H1 (cell line): ENCODE measurements around the gene CACNA2D3. TPM values are rescaled to one million over a fixed set of nuclear protein-coding genes. Genes with fewer than 3 reads are reported as not detected.

Experiments used
- CTCF ChIA-PET: fragments of 300-600 bp; sonication (Branson Sonifier 250); formaldehyde crosslinking; loops from one replicate; lab custom pipeline; 2021; ENCODE audit not compliant: partially characterized antibody; lab: Charles Lee
- POLR2A ChIA-PET: fragments of 300-600 bp; sonication (Branson Sonifier 250); formaldehyde crosslinking; loops from one replicate; lab custom pipeline; 2021; ENCODE audit warnings: inconsistent platforms; ENCODE audit not compliant: partially characterized antibody; lab: Charles Lee
- DNase-seq, 2 experiments: peaks; one replicate each; pipeline versions ENCODE4 v3.0.0 to v3.0.0-alpha.2; 2010 to 2022; ENCODE audit warnings: low spot score in 2 of 2, low read depth in 1 of 2, mixed read lengths in 1 of 2
- FAIRE-seq: peaks from 2 replicates; lab custom pipeline; 2011; peaks lifted over from hg19 to GRCh38; lab: Jason Lieb, UNC
- H2AFZ ChIP-seq: 2 replicates; pipeline ENCODE4 v1.8.1; 2012; ENCODE audit warnings: low read length, inconsistent platforms
- H2AK5ac ChIP-seq: 2 replicates; pipeline ENCODE4 v1.6.1; 2013; ENCODE audit warnings: low read depth, low read length
- H2BK120ac ChIP-seq: replicated peaks from 2 replicates; pipeline ENCODE3; 2013; ENCODE audit warnings: low read depth, low read length, inconsistent platforms
- H2BK12ac ChIP-seq: 2 replicates; pipeline ENCODE4 v1.6.1; 2013; ENCODE audit warnings: low read depth, low read length
- H2BK15ac ChIP-seq: 2 replicates; pipeline ENCODE4 v1.6.1; 2013; ENCODE audit warnings: low read length
- H2BK20ac ChIP-seq: 2 replicates; pipeline ENCODE4 v1.6.1; 2013; ENCODE audit warnings: low read length
- H2BK5ac ChIP-seq: 2 replicates; pipeline ENCODE4 v1.6.1; 2013; ENCODE audit warnings: low read depth, low read length
- H3K14ac ChIP-seq: 2 replicates; pipeline ENCODE4 v1.6.1; 2013; ENCODE audit warnings: inconsistent platforms; ENCODE audit not compliant: insufficient read length
- H3K18ac ChIP-seq: 2 replicates; pipeline ENCODE4 v1.6.1; 2013; ENCODE audit warnings: low read length; ENCODE audit errors: extremely low read depth
- H3K23ac ChIP-seq: 2 replicates; pipeline ENCODE4 v1.6.1; 2013; ENCODE audit warnings: inconsistent platforms; ENCODE audit not compliant: insufficient read length
- H3K23me2 ChIP-seq: 2 replicates; pipeline ENCODE4 v1.6.1; 2013; ENCODE audit warnings: low read depth, low read length
- H3K27ac ChIP-seq: 2 replicates; pipeline ENCODE4 v1.6.1; 2011; ENCODE audit warnings: low read depth, low read length, inconsistent platforms
- H3K27me3 ChIP-seq, 4 experiments: replicated peaks in 1 of 4; 1 replicate in 1 of 4; 2 replicates in 3 of 4; pipeline versions ENCODE4 v1.6.1 to v1.8.1; 2011 to 2013; ENCODE audit warnings: low read length in 3 of 4, mild to moderate bottlenecking in 3 of 4, inconsistent platforms in 2 of 4, mixed read lengths in 2 of 4, moderate library complexity in 1 of 4; ENCODE audit not compliant: control insufficient read depth in 3 of 4, insufficient read depth in 3 of 4; ENCODE audit errors: extremely low read depth in 1 of 4
- H3K36me3 ChIP-seq, 4 experiments: 2 replicates each; pipeline versions ENCODE4 v1.6.1 to v1.8.1; 2011 to 2013; ENCODE audit warnings: mild to moderate bottlenecking in 4 of 4, low read length in 3 of 4, moderate library complexity in 2 of 4, control low read depth in 1 of 4, inconsistent platforms in 1 of 4; ENCODE audit not compliant: insufficient read depth in 4 of 4, control insufficient read depth in 2 of 4
- H3K4ac ChIP-seq: replicated peaks from 2 replicates; pipeline ENCODE3; 2013; ENCODE audit warnings: low read length, low read depth, mixed read lengths, inconsistent platforms; ENCODE audit not compliant: insufficient read length
- H3K4me1 ChIP-seq, 4 experiments: replicated peaks in 1 of 4; 1 replicate in 1 of 4; 2 replicates in 3 of 4; pipeline versions ENCODE4 v1.6.1 to v1.8.1; 2011 to 2013; ENCODE audit warnings: low read length in 3 of 4, inconsistent platforms in 2 of 4, mixed read lengths in 1 of 4; ENCODE audit not compliant: insufficient read depth in 4 of 4, control insufficient read depth in 3 of 4
- H3K4me2 ChIP-seq, 2 experiments: 2 replicates each; pipeline versions ENCODE4 v1.6.1 to v1.8.1; 2011 to 2013; ENCODE audit warnings: low read depth in 2 of 2, low read length in 2 of 2, control low read depth in 1 of 2, inconsistent platforms in 1 of 2, mild to moderate bottlenecking in 1 of 2; ENCODE audit not compliant: insufficient read depth in 1 of 2
- H3K4me3 ChIP-seq, 4 experiments: fragments of 200-600, 300-600 bp in 1 of 4; sonication (generic), shearing (Covaris generic), sonication (Bioruptor Twin) in 1 of 4; 2 replicates each; pipeline versions ENCODE4 v1.5.1 to v1.8.1; 2011 to 2016; ENCODE audit warnings: low read length in 4 of 4, low read depth in 3 of 4, control low read depth in 2 of 4, inconsistent platforms in 2 of 4, mild to moderate bottlenecking in 2 of 4, mixed read lengths in 1 of 4, moderate library complexity in 1 of 4; ENCODE audit not compliant: insufficient read depth in 2 of 4; ENCODE audit errors: extremely low read depth in 1 of 4
- H3K56ac ChIP-seq: replicated peaks from 2 replicates; pipeline ENCODE3; 2013; ENCODE audit warnings: low read depth, mild to moderate bottlenecking, mixed read lengths, low read length, inconsistent platforms; ENCODE audit not compliant: insufficient read length
- H3K79me1 ChIP-seq: 2 replicates; pipeline ENCODE4 v1.6.1; 2013; ENCODE audit warnings: low read depth, low read length, control low read depth
- H3K79me2 ChIP-seq, 2 experiments: 2 replicates each; pipeline versions ENCODE4 v1.6.1 to v1.8.1; 2012 to 2013; ENCODE audit warnings: low read length in 2 of 2, mild to moderate bottlenecking in 2 of 2, inconsistent platforms in 1 of 2; ENCODE audit not compliant: insufficient read depth in 2 of 2, control insufficient read depth in 1 of 2
- H3K9ac ChIP-seq, 4 experiments: replicated peaks in 1 of 4; 1 replicate in 1 of 4; 2 replicates in 3 of 4; pipeline versions ENCODE4 v1.6.1 to v1.8.1; 2011 to 2013; ENCODE audit warnings: low read depth in 3 of 4, low read length in 3 of 4, control low read depth in 2 of 4, mild to moderate bottlenecking in 2 of 4, moderate library complexity in 2 of 4, inconsistent platforms in 1 of 4; ENCODE audit errors: extremely low read depth in 1 of 4
- H3K9me3 ChIP-seq, 2 experiments: 2 replicates each; pipeline versions ENCODE4 v1.6.1 to v1.8.1; 2012 to 2013; ENCODE audit warnings: mild to moderate bottlenecking in 2 of 2, moderate library complexity in 2 of 2, control low read depth in 1 of 2, inconsistent platforms in 1 of 2, low read depth in 1 of 2, low read length in 1 of 2, mixed read lengths in 1 of 2; ENCODE audit not compliant: insufficient read depth in 2 of 2
- H4K20me1 ChIP-seq, 2 experiments: replicated peaks in 1 of 2; 2 replicates each; pipeline versions ENCODE3 to v1.8.1; 2011 to 2013; ENCODE audit warnings: inconsistent platforms in 2 of 2, low read length in 2 of 2, mild to moderate bottlenecking in 1 of 2; ENCODE audit not compliant: insufficient read depth in 2 of 2, control insufficient read depth in 1 of 2
- H4K5ac ChIP-seq: 2 replicates; pipeline ENCODE4 v1.6.1; 2013; ENCODE audit warnings: low read length, low read depth, mixed read lengths, inconsistent platforms; ENCODE audit not compliant: insufficient read length
- H4K8ac ChIP-seq: 2 replicates; pipeline ENCODE4 v1.8.0; 2013; ENCODE audit warnings: mild to moderate bottlenecking, moderate library complexity, low read length, inconsistent platforms; ENCODE audit not compliant: insufficient read depth; ENCODE audit errors: extremely low read depth
- H4K91ac ChIP-seq: replicated peaks from 2 replicates; pipeline ENCODE3; 2013; ENCODE audit warnings: low read length, mixed read lengths, inconsistent platforms; ENCODE audit not compliant: insufficient read length
- SAP30 ChIP-seq: fragments of 300-600 bp; sonication (generic); IDR thresholded peaks from 2 replicates; pipeline ENCODE4 v1.7.1; 2012; ENCODE audit warnings: low read length, moderate library complexity, mild to moderate bottlenecking, inconsistent platforms; ENCODE audit not compliant: insufficient read depth, insufficient replicate concordance
- WGBS, 2 experiments: shearing (Covaris generic) in 1 of 2; methylation state at CpG; one replicate each; pipeline versions ENCODE4 v1.1.6 to v1.1.7; 2013 to 2015; ENCODE audit warnings: low lambda C conversion rate in 2 of 2, mixed read lengths in 2 of 2, inconsistent platforms in 1 of 2, low coverage in 1 of 2, missing lambda C conversion rate in 1 of 2; ENCODE audit not compliant: insufficient replicate concordance in 2 of 2, insufficient coverage in 1 of 2, insufficient read length in 1 of 2; ENCODE audit errors: extremely low coverage in 1 of 2, missing lambda C conversion rate in 1 of 2; 5-methylcytosine and 5-hydroxymethylcytosine counted together
- polyA plus RNA-seq, 7 experiments: library from polyadenylated mRNA; depleted of rRNA in 3 of 7; stranded (reverse) in 5 of 7; unstranded in 2 of 7; fragments of >200 nt in 5 of 7; fragments of 200-250 nt in 2 of 7; gene quantifications; 1 replicate in 5 of 7; 2 replicates in 1 of 7; 4 replicates in 1 of 7; pipeline versions ENCODE4 v1.2.1 to v1.2.3, GENCODE V29; 2011 to 2013; ENCODE audit warnings: missing spikeins in 2 of 7, mixed read lengths in 2 of 7
- total RNA-seq: library from RNA; stranded (reverse); fragmentation: NEBNext Ultra II Directional; extraction: Animal tissue kit (Norgen Biotek cat#: 25700); gene quantifications from 2 replicates; pipeline ENCODE4 v1.2.1, GENCODE V29; 2021

Gene CACNA2D3
- total and polyA plus RNA-seq, 2 of the 8 experiments (the other 6 are each of a cell fraction or from before 2014, with no cell fraction given): 1.5 to 1.8 TPM

DNA sequence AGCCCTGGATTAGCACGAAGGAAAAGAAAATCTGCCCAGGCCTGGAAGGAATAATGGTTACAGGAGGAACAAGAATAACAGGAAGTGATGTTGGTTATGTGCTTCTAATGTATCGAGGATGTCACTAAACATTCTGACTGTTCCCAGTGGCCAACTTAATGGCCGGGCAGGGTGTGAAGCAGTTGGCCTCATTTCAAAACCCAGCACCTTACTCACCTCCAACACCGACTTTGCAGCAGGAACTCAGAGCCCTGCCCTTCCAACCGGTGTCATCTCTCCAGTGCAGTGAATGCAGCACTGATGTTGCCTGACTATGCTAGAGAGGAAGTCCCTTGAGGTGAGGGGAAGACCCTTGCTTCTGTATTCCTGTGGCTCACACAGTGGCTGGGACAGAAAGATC lies 967.9 kb downstream of the CACNA2D3 start:
- Histone ChIP-seq H2BK12ac (no peak overlapping the region), H3K79me2 (no peaks in the 10 kb centered on the region), H3K4ac (no peak overlapping the region), H3K56ac (no peak overlapping the region), H2AK5ac (no peak overlapping the region), H2BK120ac (no peak overlapping the region), H3K9me3 (no peaks in the 10 kb centered on the region), H3K4me3 (no peak overlapping the region), H3K4me1 (no peaks in the 10 kb centered on the region), H2BK5ac (no peak overlapping the region), H3K4me2 (no peak overlapping the region), H4K20me1 (no peaks in the 10 kb centered on the region), H3K23me2 (no peaks in the 10 kb centered on the region), H3K27me3 (no peaks in the 10 kb centered on the region), H4K91ac (no peak overlapping the region), H3K23ac (no peak overlapping the region), H3K36me3 (no peaks in the 10 kb centered on the region), H3K27ac (no peak overlapping the region), H2BK20ac (no peak overlapping the region), H3K79me1 (no peaks in the 10 kb centered on the region), H3K14ac (no peak overlapping the region), H3K9ac (no peak overlapping the region), H4K5ac (no peak overlapping the region), H2AFZ (no peak overlapping the region), H4K8ac (no peak overlapping the region), H2BK15ac (no peak overlapping the region), H3K18ac (no peak overlapping the region)
- whole genome bisulfite sequencing, 2 experiments: 70% methylated on average over 5 of the region's 5 CpGs; no CpG with 5 or more reads in 1 of the 2 experiments
- CTCF ChIA-PET: no interaction called here
- no peak for FAIRE-seq
- DNase-seq: no peak
- POLR2A ChIA-PET: no interaction called here
- TF ChIP-seq SAP30: no peak
